DOHH2 (cell line): ENCODE data around the gene MIA.

Source experiments
- H3F3A ChIP-seq: fragments of 200-600 bp; sonication (generic), shearing (Covaris generic); 2 replicates; pipeline ENCODE4 v1.6.0; 2016; ENCODE audit warnings: antibody characterized with exemption, mild to moderate bottlenecking; ENCODE audit not compliant: control insufficient read depth, insufficient read depth
- H3K27ac ChIP-seq: fragments of 200-600 bp; sonication (generic); 2 replicates; pipeline ENCODE4 v1.5.1; 2014; ENCODE audit warnings: low read depth, mild to moderate bottlenecking, low read length, moderate library complexity
- H3K27me3 ChIP-seq: fragments of 200-600 bp; sonication (generic); 2 replicates; pipeline ENCODE4 v1.6.1; 2014; ENCODE audit warnings: mild to moderate bottlenecking, low read length, mixed read lengths; ENCODE audit not compliant: control insufficient read depth
- H3K36me3 ChIP-seq: fragments of 200-600 bp; sonication (generic); 2 replicates; pipeline ENCODE4 v1.6.1; 2014; ENCODE audit warnings: mild to moderate bottlenecking, low read length, moderate library complexity, mixed read lengths; ENCODE audit not compliant: control insufficient read depth
- H3K4me1 ChIP-seq: fragments of 200-600 bp; sonication (generic); 2 replicates; pipeline ENCODE4 v1.6.1; 2014; ENCODE audit warnings: mild to moderate bottlenecking, low read length, mixed read lengths; ENCODE audit not compliant: control insufficient read depth
- H3K4me2 ChIP-seq: fragments of 200-600 bp; sonication (generic); 2 replicates; pipeline ENCODE4 v1.6.0; 2014; ENCODE audit warnings: mild to moderate bottlenecking, low read length, moderate library complexity
- H3K4me3 ChIP-seq: fragments of 200-600 bp; sonication (generic); 2 replicates; pipeline ENCODE4 v1.5.1; 2014; ENCODE audit warnings: mild to moderate bottlenecking, low read length, mixed read lengths
- H3K79me2 ChIP-seq: fragments of 200-600 bp; sonication (generic); 2 replicates; pipeline ENCODE4 v1.6.1; 2014; ENCODE audit warnings: mild to moderate bottlenecking, low read length, mixed read lengths; ENCODE audit not compliant: control insufficient read depth
- H3K9me2 ChIP-seq: fragments of 200-600 bp; sonication (generic); replicated peaks from 2 replicates; pipeline ENCODE4 v1.6.1; 2014; ENCODE audit warnings: mild to moderate bottlenecking, low read length, mixed read lengths; ENCODE audit not compliant: control insufficient read depth
- H3K9me3 ChIP-seq: fragments of 200-600 bp; sonication (generic); 2 replicates; pipeline ENCODE4 v1.6.1; 2014; ENCODE audit warnings: antibody characterized with exemption, low read length, mixed read lengths; ENCODE audit not compliant: control insufficient read depth, insufficient read depth
- H4K20me1 ChIP-seq: fragments of 200-600 bp; sonication (generic); 2 replicates; pipeline ENCODE4 v1.6.0; 2014; ENCODE audit warnings: low read depth, mild to moderate bottlenecking, antibody characterized with exemption, low read length, moderate library complexity; ENCODE audit not compliant: control insufficient read depth, insufficient read depth
- EZH2phosphoT487 ChIP-seq: fragments of 200-600 bp; sonication (generic); IDR thresholded peaks from 2 replicates; pipeline ENCODE4 v1.6.1; 2017; ENCODE audit warnings: borderline replicate concordance, mild to moderate bottlenecking, antibody characterized with exemption, low read length, moderate library complexity, mixed read lengths
- TF ChIP-seq, protein P1 (sequence below): fragments of 200-600 bp; sonication (generic); IDR thresholded peaks from one replicate; pipeline ENCODE4 v1.5.1; 2014; ENCODE audit warnings: antibody characterized with exemption, mild to moderate bottlenecking, low read depth, low read length; ENCODE audit not compliant: poor library complexity, severe bottlenecking

Gene MIA

DNA sequence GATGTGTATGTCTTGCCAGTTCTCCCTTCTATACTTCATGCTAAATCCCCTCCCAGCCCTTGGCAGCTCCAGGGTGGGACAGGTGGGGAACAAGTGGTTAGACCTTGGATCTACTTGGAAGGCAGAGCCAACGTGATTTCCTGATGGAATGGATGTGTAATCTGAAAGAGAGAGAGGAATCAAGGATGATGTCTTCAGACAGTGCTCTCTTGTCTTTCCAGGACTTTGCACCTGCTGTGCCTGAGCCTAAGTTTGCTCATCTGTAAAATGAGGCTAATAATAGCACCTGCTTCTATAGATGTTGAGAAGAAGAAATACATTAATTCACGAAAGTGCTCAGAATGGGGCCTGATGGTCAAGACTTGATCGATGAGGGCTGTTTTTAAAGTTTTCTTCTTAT is 16.7 kb downstream of the MIA start:
- peak overlapping the region; percentile 26; the same call in 1 of the 2 replicates for H3K27ac ChIP-seq

GRCh38 chr19:40797166-40797962 is 22.0 kb downstream of the MIA start:
- H3K27ac ChIP-seq, result peak overlapping the region; percentile 79

More for the DNA sequence above, 16.7 kb downstream of the MIA start:
- TF ChIP-seq EZH2phosphoT487, result no peak
- TF ChIP-seq, protein P1, sequence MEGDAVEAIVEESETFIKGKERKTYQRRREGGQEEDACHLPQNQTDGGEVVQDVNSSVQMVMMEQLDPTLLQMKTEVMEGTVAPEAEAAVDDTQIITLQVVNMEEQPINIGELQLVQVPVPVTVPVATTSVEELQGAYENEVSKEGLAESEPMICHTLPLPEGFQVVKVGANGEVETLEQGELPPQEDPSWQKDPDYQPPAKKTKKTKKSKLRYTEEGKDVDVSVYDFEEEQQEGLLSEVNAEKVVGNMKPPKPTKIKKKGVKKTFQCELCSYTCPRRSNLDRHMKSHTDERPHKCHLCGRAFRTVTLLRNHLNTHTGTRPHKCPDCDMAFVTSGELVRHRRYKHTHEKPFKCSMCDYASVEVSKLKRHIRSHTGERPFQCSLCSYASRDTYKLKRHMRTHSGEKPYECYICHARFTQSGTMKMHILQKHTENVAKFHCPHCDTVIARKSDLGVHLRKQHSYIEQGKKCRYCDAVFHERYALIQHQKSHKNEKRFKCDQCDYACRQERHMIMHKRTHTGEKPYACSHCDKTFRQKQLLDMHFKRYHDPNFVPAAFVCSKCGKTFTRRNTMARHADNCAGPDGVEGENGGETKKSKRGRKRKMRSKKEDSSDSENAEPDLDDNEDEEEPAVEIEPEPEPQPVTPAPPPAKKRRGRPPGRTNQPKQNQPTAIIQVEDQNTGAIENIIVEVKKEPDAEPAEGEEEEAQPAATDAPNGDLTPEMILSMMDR, result no peak
- Histone ChIP-seq H3F3A (peaks cover 12% of the 10 kb centered on the region), H3K4me3 (peak overlapping the region; percentile 37), H3K4me2 (peak overlapping the region; percentile 72), H4K20me1 (no peaks in the 10 kb centered on the region), H3K27me3 (no peaks in the 10 kb centered on the region), H3K79me2 (no peaks in the 10 kb centered on the region), H3K9me2 (no peaks in the 10 kb centered on the region), H3K4me1 (peaks cover 37% of the 10 kb centered on the region), H3K36me3 (peaks cover 11% of the 10 kb centered on the region; the same call in 1 of the 2 replicates), H3K9me3 (no peaks in the 10 kb centered on the region)

DNA sequence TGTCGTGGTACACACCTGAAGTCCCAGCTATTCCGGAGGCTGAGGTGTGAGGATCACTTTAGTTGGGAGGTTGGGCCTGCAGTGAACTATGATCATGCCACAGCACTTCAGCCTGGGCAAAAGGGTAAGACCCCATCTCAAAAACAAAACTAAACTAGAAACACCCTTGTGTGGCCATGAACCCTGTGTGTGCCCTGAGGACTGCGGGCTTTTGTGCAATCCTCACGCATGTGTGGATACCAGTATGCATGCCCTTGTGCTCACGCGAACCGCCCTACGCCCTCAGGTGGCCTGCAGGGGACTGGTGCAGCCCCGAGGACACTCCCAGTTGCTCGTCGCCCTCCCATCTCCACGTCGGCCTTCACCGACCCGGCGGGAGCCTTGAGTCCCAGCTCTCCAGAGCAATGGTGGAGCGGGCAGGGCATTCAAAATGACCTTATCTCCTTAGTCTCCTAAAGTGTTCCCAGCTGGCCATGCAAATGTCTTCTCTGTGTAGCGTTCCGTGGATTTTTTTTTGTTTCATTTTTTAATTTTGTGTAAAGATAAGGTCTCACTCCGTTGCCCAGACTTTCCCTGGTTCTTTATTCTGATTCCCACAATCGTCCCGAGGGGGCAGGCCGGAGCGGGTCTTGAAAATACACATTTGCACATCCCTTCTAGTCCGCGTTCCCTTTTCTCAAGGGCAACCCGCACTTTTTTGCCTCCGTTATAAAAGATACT is 22.8 kb downstream of the MIA start:
- H3K27me3 ChIP-seq, result no peaks in the 10 kb centered on the region
- H3K27ac ChIP-seq, result peak overlapping the region; percentile 79
- peak overlapping the region; percentile 71 for H3K4me3 ChIP-seq
- H3K9me2 ChIP-seq, result no peaks in the 10 kb centered on the region
- TF ChIP-seq, protein P1, result peak; percentile 62
- TF ChIP-seq EZH2phosphoT487, result no peak
- no peaks in the 10 kb centered on the region for H3K9me3 ChIP-seq
- H3K4me2 ChIP-seq, result peak overlapping the region; percentile 86
- peaks cover 2% of the 10 kb centered on the region; the same call in 1 of the 2 replicates for H3F3A ChIP-seq
- peaks cover 40% of the 10 kb centered on the region for H3K79me2 ChIP-seq
- peaks cover 47% of the 10 kb centered on the region for H3K4me1 ChIP-seq
- H3K36me3 ChIP-seq, result peaks cover 34% of the 10 kb centered on the region
- H4K20me1 ChIP-seq, result peaks cover 23% of the 10 kb centered on the region

More at GRCh38 chr19:40797166-40797962, 22.0 kb downstream of the MIA start:
- Histone ChIP-seq H4K20me1 (peaks cover 17% of the 10 kb centered on the region), H3K4me1 (peaks cover 47% of the 10 kb centered on the region), H3K9me3 (no peaks in the 10 kb centered on the region), H3K9me2 (no peaks in the 10 kb centered on the region), H3K4me3 (peak overlapping the region; percentile 71), H3K4me2 (peak overlapping the region; percentile 86), H3K36me3 (peaks cover 30% of the 10 kb centered on the region), H3F3A (0 out of 2 replicates have a peak, but pooled peaks cover 3% of the 10 kb centered on the region), H3K27me3 (no peaks in the 10 kb centered on the region), H3K79me2 (peaks cover 32% of the 10 kb centered on the region)
- TF ChIP-seq, protein P1, result no peak
- no peak for TF ChIP-seq EZH2phosphoT487
